Stimulated activated memory B cell treated with anti-CD40 and anti-IgM and Interleukin-4, amounts not matched to agents 10 μg/mL and 1 μg/mL and 100 μg/mL, for 72 hours (primary cell): Measurements from ENCODE around the gene RCL1.
"Not testable (repeated sequence)": the region's sequence is repeated elsewhere in the genome, so short reads cannot be mapped to it uniquely, and the experiment has no call there.

ENCODE experiments used
- ATAC-seq: fragments of 150-1000 bp; cut with Tn5 transposase; 2 replicates; pipeline ENCODE4 v1.10.0; 2021
- H3K27ac Mint-ChIP-seq: one replicate; pipeline ENCODE4 v1.8.0; 2022; ENCODE audit warnings: mild to moderate bottlenecking, mixed read lengths
- H3K27me3 Mint-ChIP-seq: one replicate; pipeline ENCODE4 v1.8.0; 2022; ENCODE audit warnings: mixed read lengths
- H3K36me3 Mint-ChIP-seq: one replicate; pipeline ENCODE4 v1.8.0; 2022; ENCODE audit warnings: mixed read lengths
- H3K4me1 Mint-ChIP-seq: one replicate; pipeline ENCODE4 v1.8.0; 2022; ENCODE audit warnings: mixed read lengths
- H3K4me3 Mint-ChIP-seq: one replicate; pipeline ENCODE4 v1.8.0; 2022; ENCODE audit warnings: mild to moderate bottlenecking, moderate library complexity, mixed read lengths
- H3K9me3 Mint-ChIP-seq: one replicate; pipeline ENCODE4 v1.8.0; 2022; ENCODE audit warnings: mixed read lengths

The RCL1 gene

DNA sequence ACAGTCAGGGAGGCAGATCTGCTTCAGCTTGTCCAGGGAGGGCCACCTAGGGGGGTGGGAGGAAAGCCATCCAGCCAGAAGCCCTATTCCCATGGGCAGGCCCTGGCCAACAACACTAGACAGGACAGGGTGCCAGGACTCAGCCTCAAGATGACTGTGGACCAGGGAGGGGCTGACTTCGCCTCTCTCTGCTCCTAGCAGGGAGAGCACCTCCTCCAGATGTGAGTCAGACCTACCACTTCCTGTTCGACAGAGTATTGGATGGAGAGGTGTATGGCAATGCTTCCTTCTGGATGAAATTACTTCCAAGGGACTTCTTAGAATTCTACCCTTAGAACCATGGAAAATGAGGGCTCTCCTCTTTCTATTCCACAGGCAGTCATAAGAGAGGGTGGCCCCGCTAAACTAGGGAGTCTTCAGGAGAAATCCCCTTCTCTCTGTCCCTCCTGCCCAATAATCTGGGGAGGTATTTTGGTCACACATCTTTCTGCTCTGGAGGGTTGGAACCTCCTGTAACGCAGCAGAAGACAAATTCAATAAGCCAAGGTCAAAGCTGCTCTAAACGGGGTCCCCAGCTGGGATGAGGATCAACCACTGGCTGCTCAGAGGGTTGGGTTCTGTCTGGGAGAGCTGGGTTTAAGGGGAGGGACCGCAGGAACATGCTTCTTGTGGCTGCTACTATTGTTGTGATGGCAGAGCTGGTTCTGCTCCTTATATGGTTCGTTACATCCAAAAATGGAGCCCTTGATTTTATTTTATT lies 23.2 kb upstream of the RCL1 start:
- H3K4me1 Mint-ChIP-seq, result no peaks in the 10 kb centered on the region
- no peaks in the 10 kb centered on the region for H3K9me3 Mint-ChIP-seq
- H3K4me3 Mint-ChIP-seq, result no peak overlapping the region
- peak; percentile 20 for ATAC-seq
- H3K36me3 Mint-ChIP-seq, result no peaks in the 10 kb centered on the region
- no peaks in the 10 kb centered on the region for H3K27me3 Mint-ChIP-seq
- H3K27ac Mint-ChIP-seq, result no peak overlapping the region

- no peak overlapping the region for H3K27ac Mint-ChIP-seq
- H3K27me3 Mint-ChIP-seq, result no peaks in the 10 kb centered on the region
- H3K36me3 Mint-ChIP-seq, result no peaks in the 10 kb centered on the region
- no peak overlapping the region for H3K4me3 Mint-ChIP-seq
- no peak for ATAC-seq
- H3K4me1 Mint-ChIP-seq, result no peaks in the 10 kb centered on the region
- H3K9me3 Mint-ChIP-seq, result no peaks in the 10 kb centered on the region
These were observed 21.0 kb upstream of the RCL1 start for GRCh38 chr9:4771788-4772187.

DNA sequence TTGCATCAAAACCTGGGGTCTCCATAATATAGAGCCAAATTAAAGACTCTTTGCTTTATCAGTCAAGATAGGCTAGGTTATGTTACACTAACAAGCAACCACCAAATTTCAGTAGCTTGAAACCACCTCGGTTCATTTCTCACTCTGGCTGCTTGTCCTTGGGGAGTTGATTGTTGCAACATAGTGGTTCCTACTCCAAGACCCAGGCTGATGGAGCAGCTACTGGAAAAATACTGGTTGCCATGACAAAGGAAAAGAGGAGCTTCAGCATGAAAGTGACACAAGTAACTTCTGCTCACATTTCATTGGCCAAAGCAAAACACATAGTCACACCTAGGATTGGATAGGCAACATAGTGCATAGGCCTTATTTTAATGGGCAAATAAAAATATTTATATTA lies 18.5 kb upstream of the RCL1 start:
- Mint-ChIP-seq H3K27ac (no peak overlapping the region), H3K27me3 (no peaks in the 10 kb centered on the region), H3K4me3 (no peak overlapping the region), H3K4me1 (no peaks in the 10 kb centered on the region), H3K36me3 (no peaks in the 10 kb centered on the region), H3K9me3 (no peaks in the 10 kb centered on the region)
- ATAC-seq, result no peak

- H3K9me3 Mint-ChIP-seq, H3K27ac Mint-ChIP-seq, ATAC-seq, H3K27me3 Mint-ChIP-seq, H3K4me3 Mint-ChIP-seq, H3K4me1 Mint-ChIP-seq, H3K36me3 Mint-ChIP-seq: not testable (repeated sequence)
These were observed 17.8 kb upstream of the RCL1 start for GRCh38 chr9:4774958-4775357.

GRCh38 chr9:4780651-4781050 lies 12.1 kb upstream of the RCL1 start:
- H3K4me3 Mint-ChIP-seq, result no peak overlapping the region
- H3K9me3 Mint-ChIP-seq, result no peaks in the 10 kb centered on the region
- no peaks in the 10 kb centered on the region for H3K4me1 Mint-ChIP-seq
- ATAC-seq, result no peak
- H3K27ac Mint-ChIP-seq, result no peak overlapping the region
- peaks cover 31% of the 10 kb centered on the region for H3K27me3 Mint-ChIP-seq
- no peaks in the 10 kb centered on the region for H3K36me3 Mint-ChIP-seq

DNA sequence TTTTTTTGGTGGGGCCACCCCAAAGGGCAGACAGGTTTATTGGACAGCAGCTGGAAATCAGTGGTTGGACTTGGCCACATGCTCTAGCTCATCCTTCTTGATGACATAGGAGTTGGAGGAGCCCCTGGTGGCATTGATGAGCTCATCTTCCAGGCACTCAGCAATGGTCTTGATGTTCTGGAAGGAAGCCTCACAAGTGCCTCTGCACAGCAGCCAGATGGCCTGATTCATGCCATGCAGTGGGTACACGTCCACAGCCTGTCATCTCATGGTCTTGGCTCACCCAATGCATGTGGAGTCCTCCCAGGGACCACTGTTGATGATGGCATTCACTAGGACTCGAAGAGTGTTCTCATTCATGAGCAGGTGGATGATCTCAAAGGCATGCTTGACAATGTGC lies 11.3 kb upstream of the RCL1 start:
- H3K36me3 Mint-ChIP-seq, result no peaks in the 10 kb centered on the region
- no peaks in the 10 kb centered on the region for H3K4me1 Mint-ChIP-seq

GRCh38 chr9:4783191-4783590 lies 9.6 kb upstream of the RCL1 start:
- H3K36me3 Mint-ChIP-seq, H3K9me3 Mint-ChIP-seq, ATAC-seq, H3K4me1 Mint-ChIP-seq, H3K4me3 Mint-ChIP-seq, H3K27ac Mint-ChIP-seq: not testable (repeated sequence)
- H3K27me3 Mint-ChIP-seq, result peaks cover 31% of the 10 kb centered on the region

More for the DNA sequence above, 11.3 kb upstream of the RCL1 start:
- no peak for ATAC-seq
- H3K9me3 Mint-ChIP-seq, result no peaks in the 10 kb centered on the region
- no peak overlapping the region for H3K4me3 Mint-ChIP-seq
- H3K27ac Mint-ChIP-seq, result no peak overlapping the region
- H3K27me3 Mint-ChIP-seq, result peaks cover 31% of the 10 kb centered on the region

- H3K27ac Mint-ChIP-seq, result no peak overlapping the region
These were observed 8.3 kb upstream of the RCL1 start for GRCh38 chr9:4784403-4784802.

GRCh38 chr9:4786599-4786998 lies 6.1 kb upstream of the RCL1 start:
- peaks cover 23% of the 10 kb centered on the region for H3K27me3 Mint-ChIP-seq
- H3K4me3 Mint-ChIP-seq, result no peak overlapping the region
- no peak overlapping the region for H3K27ac Mint-ChIP-seq
- no peaks in the 10 kb centered on the region for H3K9me3 Mint-ChIP-seq
- no peaks in the 10 kb centered on the region for H3K36me3 Mint-ChIP-seq
- H3K4me1 Mint-ChIP-seq, result peaks cover 4% of the 10 kb centered on the region
- ATAC-seq, result no peak

More at GRCh38 chr9:4784403-4784802, 8.3 kb upstream of the RCL1 start:
- no peaks in the 10 kb centered on the region for H3K36me3 Mint-ChIP-seq
- no peak overlapping the region for H3K4me3 Mint-ChIP-seq
- no peaks in the 10 kb centered on the region for H3K4me1 Mint-ChIP-seq
- no peak for ATAC-seq
- no peaks in the 10 kb centered on the region for H3K9me3 Mint-ChIP-seq
- H3K27me3 Mint-ChIP-seq, result peaks cover 31% of the 10 kb centered on the region

GRCh38 chr9:4787876-4788275 lies 4.9 kb upstream of the RCL1 start:
- no peak for ATAC-seq
- peaks cover 20% of the 10 kb centered on the region for H3K27me3 Mint-ChIP-seq
- no peaks in the 10 kb centered on the region for H3K36me3 Mint-ChIP-seq
- H3K9me3 Mint-ChIP-seq, result no peaks in the 10 kb centered on the region
- H3K27ac Mint-ChIP-seq, result no peak overlapping the region
- H3K4me3 Mint-ChIP-seq, result no peak overlapping the region
- peaks cover 10% of the 10 kb centered on the region for H3K4me1 Mint-ChIP-seq

- Mint-ChIP-seq H3K27ac (no peak overlapping the region), H3K36me3 (no peaks in the 10 kb centered on the region), H3K4me3 (no peak overlapping the region), H3K9me3 (no peaks in the 10 kb centered on the region), H3K27me3 (peaks cover 17% of the 10 kb centered on the region), H3K4me1 (peaks cover 15% of the 10 kb centered on the region)
- no peak for ATAC-seq
These were observed 4.0 kb upstream of the RCL1 start for GRCh38 chr9:4788703-4789102.

DNA sequence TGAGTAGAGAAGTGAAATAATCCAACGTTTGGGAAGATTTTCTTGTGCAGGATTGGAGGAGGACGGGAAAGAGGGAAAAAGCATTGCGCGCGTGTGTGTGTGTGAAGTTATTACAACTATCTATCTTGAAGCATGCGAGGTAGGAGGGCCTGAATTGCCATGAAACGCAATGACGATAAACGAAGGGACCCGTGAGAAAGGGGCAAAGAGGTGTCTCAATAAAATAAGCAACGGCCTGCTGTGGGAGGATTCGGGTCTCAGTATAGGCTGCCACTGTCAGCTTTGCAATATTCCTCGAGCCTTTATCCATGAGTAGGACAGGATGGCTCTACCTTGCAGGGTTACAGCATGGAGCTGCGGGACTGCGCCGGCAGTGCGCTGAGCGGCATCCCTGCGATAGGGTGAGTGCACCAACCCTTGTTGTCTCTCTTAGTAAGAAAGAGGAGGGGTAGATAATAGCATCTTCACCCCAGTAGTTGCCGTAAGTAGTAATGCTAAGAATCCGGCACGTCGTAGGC lies 631 bp upstream of the RCL1 start:
- Mint-ChIP-seq H3K36me3 (no peaks in the 10 kb centered on the region), H3K27me3 (no peaks in the 10 kb centered on the region), H3K4me1 (peaks cover 44% of the 10 kb centered on the region), H3K4me3 (peak overlapping the region; percentile 96), H3K27ac (peak overlapping the region; percentile 90), H3K9me3 (no peaks in the 10 kb centered on the region)
- peak; percentile 47 for ATAC-seq

DNA sequence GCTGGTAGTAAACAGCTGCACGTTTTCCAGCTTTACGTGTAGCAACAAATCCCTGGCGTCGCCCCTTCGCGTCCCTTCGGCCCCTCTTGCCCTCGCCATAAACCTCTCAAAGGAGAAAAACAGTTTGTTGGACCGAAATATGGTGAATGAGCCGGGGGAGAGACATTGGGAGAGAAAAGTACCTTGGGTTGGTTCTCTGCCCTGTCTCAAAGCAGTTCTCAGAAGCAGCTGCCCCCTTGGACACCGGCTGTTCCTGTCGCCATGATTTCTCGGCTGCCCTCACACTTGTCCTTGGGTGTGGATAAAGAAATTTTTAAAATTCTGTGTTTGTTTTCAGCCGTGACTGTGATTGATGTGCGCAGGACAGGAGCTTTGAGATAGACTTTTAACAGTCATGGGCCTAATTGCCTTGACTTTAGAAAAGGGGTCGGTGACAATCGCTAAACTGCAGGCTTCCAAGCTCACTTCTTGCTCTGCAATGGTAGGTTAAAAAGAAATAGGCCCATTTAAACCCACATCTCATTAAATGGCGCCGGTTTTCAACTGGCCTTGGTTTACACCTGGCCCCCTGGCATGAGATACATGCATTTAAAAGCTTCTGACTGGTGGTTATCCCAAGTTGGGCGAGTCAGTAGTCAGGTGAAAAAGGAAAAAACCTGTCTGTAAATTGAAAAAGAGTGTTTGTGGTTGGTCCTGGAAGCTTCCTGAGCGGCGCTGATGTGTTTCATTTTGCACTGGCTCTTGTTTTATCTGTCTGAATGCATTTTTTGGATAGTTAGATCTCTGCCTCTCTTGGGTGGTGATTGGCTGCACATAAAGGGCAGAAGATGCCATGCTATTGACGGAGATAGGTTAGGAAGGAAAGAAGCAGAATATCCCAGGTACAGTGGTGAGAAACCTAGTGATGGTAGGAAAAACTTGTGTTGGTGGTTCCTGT lies 983 bp downstream of the RCL1 start:
- no peaks in the 10 kb centered on the region for H3K9me3 Mint-ChIP-seq
- H3K4me1 Mint-ChIP-seq, result peaks cover 60% of the 10 kb centered on the region
- no peak for ATAC-seq

GRCh38 chr9:4794691-4795090 lies 1.9 kb downstream of the RCL1 start:
- Mint-ChIP-seq H3K27ac (no peak overlapping the region), H3K9me3 (no peaks in the 10 kb centered on the region), H3K36me3 (no peaks in the 10 kb centered on the region), H3K4me3 (no peak overlapping the region), H3K27me3 (no peaks in the 10 kb centered on the region), H3K4me1 (peaks cover 69% of the 10 kb centered on the region)
- ATAC-seq, result no peak

More for the DNA sequence above, 983 bp downstream of the RCL1 start:
- Mint-ChIP-seq H3K27me3 (no peaks in the 10 kb centered on the region), H3K27ac (peak overlapping the region; percentile 90), H3K36me3 (no peaks in the 10 kb centered on the region), H3K4me3 (peak overlapping the region; percentile 96)

DNA sequence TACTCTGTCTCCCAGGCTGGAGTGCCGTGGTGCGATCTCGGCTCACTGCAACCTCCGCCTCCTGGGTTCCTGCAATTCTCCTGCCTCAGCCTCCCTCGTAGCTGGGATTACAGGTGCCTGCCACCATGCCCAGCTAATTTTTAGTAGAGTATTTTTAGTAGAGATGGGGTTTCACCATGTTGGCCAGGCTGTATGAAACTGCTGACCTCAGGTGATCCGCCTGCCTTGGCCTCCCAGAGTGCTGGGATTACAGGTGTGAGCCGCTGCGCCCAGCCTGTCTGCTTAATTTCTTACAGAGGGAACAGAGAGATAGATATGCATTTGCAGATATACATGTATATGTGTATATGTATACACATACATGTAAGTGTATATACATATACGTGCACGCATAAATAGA lies 2.4 kb downstream of the RCL1 start:
- not testable (repeated sequence) for H3K27ac Mint-ChIP-seq, H3K4me3 Mint-ChIP-seq, H3K36me3 Mint-ChIP-seq, H3K9me3 Mint-ChIP-seq, ATAC-seq, H3K27me3 Mint-ChIP-seq
- peaks cover 72% of the 10 kb centered on the region for H3K4me1 Mint-ChIP-seq
